ENCODE results near the gene EVI5.
"Not testable (repeated sequence)": the region's sequence is repeated elsewhere in the genome, so short reads cannot be mapped to it uniquely, and the experiment has no call there.

Gene EVI5

DNA sequence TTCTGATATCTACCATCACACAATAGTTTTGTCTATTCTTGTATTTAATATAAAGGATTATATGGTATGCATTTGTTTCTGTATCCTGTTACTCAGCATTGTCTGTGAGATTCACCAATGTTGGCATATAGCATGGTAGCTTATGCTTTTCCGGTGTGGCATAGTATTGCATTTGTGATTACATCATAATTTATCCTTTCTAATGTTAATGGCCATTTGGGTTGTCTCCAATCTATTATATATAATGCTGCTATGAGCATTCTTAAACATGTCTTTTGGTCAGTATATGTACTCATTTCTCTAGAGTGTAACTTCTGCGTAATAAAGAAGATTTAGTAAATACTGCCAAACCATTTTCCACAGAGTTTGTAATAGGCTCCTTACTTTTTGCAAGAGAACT lies 257.2 kb downstream of the EVI5 start:
- DNase-seq (ENCODE audit: low read depth in 3 of 3, low spot score in 1 of 3) = no peak

DNA sequence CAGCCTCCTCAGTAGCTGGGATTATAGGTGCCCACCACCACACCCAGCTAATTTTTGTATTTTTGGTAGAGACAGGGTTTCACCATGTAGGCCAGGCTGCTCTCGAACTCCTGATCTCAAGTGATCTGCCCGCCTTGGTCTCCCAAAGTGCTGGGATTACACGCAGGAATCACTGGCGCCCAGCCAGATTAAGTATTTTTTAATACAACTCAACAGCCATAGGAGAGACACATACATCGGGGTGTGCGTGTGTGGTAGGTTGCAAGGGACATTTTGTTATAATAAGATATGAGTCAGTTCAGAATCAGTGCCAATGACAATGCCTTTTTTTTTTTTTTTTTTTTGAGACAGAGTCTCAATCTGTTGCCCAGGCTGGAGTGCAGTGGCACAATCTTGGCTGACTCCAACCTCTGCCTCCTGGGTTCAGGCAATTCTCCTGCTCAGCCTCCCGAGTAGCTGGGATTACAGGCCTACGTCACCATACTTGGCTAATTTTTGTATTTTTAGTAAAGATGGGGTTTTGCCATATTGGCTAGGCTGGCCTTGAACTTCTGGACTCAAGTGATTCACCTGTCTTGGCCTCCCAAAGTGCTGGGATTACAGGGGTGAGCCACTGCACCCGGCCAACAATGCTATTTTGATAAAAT lies 259.8 kb downstream of the EVI5 start:
- not testable (repeated sequence) for DNase-seq (ENCODE audit: low read depth in 3 of 3, low spot score in 1 of 3)

DNA sequence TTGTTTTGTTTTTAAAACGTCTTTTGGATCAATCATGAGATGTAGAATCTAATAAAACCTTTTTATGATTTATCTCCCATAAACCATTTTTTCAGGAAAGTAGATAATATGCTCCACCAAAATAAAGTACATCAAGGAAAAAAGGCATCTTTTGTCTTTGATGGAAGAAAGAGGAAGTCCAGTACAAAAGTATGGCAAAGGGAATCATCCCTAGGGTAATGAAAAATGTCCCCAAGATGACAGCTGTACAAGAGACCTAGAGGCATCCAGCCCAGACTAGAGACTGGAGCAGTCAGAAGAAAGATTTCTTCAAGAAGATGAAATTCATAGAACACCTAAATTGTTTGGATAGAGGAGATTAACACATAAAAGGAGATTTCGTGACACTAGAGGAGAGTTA lies 265.9 kb downstream of the EVI5 start:
- DNase-seq (ENCODE audit: low read depth in 3 of 3, low spot score in 1 of 3) = no peak

DNA sequence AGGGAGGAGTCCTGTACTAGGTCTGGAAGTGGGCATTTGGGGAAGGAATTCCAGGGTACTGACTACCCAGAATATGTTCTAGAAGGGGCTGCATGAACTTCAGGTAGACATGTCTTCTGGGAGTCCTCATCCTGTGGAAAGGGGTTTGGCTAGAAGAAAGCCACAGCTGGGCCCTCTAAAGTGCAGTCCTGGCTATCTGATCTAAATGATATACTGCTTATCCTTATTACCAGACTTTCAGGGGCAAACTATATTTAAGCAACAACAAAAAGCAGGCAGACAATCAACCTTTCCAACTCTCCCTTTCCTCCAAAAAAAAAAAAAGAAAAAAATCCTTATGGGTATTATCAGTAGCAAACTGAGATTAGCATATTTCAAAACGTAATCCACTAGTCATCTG lies 268.3 kb downstream of the EVI5 start:
- DNase-seq (ENCODE audit: low read depth in 3 of 3, low spot score in 1 of 3) = no peak

DNA sequence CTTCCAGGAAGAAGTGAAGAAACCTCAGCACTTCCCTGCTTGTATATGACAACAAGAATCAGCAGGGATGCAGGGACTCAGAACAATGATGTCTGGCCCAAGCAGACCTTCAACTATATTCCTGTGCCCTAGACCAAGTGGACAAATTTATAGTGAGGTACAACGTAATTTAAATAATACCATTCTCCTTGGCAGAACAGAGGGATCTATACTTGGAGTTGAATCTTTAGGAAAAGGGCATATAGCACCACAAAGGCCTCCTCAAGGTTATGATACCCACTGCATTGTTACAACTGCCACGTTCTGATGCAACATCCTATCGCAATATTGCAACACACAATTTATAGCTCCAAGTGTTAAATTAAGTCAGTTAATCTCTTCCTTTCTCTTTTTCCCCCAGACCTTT lies 269.1 kb downstream of the EVI5 start:
- DNase-seq (ENCODE audit: low read depth in 3 of 3, low spot score in 1 of 3) = no peak

DNA sequence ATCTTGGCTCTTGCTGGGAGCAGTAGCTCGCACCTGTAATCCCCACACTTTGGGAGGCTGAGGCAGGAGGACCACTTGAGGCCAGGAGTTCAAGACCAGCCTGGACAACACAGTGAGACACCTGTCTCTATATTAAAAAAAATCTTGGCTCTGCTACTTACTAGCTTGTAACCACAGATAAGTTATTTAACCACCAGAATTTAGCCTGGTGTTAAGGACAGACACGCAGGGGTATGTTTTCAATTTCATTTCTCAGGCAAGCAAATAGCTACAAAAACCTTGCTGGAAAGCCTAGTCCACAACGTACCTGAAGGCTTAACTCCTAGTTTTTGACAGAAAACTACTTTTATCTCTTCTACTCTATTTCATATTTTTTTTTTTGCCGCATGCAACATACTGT lies 273.4 kb downstream of the EVI5 start:
- DNase-seq (ENCODE audit: low read depth in 3 of 3, low spot score in 1 of 3) = no peak

DNA sequence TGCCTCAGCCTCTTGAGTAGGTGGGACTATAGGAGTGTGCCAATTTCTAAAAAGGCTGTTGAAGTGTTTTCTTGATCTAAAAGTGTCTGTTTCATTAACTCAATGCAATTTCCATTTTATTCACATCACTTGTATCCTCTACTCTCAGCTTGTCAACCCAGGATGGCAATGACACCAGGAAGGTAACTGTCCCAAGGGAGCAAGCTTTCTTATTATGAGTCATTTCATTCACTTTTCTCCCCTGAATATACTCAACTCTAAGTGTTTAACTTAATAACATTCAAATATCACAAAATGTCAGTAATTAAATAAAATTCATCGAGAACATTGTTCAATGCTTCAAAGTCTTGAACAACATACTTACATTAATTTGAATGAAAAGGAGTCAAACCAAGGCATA lies 275.3 kb downstream of the EVI5 start:
- no peak for DNase-seq (ENCODE audit: low read depth in 3 of 3, low spot score in 1 of 3)

DNA sequence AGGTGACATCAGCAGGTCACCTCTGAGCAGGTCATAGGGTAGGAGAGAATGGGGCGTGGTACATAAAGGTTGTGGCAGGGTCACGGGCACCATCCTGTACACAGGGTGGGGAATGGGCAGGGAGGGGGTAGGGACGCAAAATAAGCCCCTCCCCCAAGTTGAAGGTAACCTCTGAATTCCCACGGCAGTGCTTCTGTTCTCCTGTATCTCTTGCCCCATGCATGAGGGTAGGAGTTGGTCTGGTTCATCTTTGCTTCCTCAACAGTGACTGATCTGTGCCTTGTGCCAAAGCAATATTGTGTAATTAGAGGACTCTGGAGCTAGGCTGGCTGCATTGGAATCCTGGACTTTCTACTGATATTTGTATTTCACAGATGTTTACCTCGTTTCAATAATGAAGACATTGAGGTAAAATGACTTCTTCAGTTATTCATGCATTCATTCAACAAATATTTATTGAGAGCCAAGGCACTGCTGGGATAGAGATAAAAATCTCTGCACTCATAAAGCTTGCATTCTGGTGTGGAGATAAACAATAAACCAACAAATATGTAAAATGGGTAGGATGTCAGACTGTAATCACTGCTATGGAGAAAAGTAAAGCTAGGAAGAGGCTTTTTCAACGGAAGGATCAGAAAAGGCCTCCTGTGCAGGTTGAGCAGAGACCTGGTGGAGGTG lies 279.8 kb downstream of the EVI5 start:
- DNase-seq (ENCODE audit: low read depth in 3 of 3, low spot score in 1 of 3) = no peak

DNA sequence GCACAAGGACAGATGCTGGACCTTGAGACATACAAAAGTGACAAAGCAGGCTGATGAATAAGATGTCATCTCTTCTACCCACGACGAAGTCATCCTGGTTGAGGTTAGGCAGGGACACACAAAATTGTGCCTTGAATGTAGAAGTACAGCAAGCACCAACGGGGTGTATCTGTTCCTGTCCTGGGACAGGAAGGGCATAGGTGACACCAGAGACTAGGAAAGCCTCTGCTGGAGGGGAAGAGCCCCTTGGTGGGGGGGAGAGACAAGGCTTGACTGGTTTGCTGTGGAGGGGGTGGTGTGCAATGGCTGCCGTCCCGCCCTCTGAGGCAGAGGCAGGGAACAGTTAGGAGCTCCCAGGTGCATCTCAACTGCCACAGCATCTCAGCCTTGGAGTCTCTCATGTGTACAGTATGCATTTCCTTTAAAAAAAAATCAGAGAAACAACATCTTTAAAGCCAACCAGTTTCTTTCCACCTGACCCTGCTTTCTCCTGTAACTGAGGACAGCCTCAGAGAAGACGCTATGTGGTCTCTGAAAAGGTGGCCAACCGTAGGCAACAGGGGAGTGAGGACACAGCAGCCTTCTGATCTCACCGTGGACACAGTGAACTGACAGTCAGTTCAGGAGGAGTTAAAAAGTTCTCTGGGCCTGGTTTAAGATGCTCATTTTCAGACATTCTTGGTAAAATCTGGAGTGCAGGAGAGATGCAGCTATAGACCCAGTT lies 280.5 kb downstream of the EVI5 start:
- no peak for DNase-seq (ENCODE audit: low read depth in 3 of 3, low spot score in 1 of 3)

DNA sequence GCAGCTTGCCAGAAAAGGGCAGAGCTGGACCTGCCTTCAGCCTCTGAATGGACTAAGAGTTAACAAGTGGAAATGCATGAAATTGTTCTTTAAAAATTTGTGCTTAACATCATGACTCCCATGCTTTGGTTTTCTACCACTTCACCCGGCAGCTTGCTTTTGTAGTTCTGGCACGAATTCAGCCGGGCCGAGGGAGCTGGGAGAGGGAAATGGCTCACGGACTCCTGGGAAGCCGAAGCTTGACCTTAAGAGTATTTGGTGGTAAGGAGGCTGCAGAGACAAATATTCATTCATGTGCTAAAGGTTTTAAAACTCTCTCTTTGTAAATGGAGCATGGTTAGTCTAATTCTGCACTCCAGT lies 281.0 kb downstream of the EVI5 start:
- no peak for DNase-seq (ENCODE audit: low read depth in 3 of 3, low spot score in 1 of 3)

DNA sequence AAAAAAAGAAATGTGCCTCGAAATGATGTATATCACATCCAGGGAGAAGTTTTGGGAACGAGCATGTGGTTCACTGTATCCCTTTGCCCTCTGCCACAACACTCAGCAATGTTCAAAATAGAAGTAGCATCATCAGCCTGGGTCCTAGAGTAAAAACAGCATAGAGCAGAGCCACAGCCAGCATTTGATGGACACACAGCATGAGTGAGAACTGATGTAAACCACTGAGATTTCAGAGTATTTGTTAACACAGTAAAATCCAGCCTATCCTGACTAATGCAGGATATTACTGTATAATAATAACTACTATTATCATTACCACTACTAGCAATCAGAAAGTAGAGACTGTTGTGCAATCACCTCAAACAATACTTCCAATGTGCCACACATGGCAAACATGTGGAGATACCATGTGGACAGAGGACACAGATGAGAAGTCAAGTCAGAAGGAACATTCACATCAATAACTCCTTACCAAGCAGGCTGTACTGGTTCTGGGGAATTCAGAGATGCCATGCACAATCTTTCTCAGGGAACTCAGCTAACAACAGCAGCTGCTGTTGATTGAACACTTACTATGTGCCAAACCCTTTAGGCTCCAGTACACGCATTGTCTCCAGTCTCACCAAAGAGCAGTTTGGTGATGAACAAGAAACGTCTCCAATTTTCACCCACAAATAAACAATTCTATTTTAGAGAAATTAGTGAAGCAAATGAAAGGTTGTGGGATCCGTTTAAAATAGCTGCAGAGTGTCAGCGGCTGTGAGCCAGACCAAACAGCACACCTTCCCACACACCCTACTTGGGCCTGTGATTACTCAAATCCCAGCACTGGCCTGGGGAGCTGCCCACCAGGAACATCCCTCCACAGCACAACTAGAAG lies 281.6 kb downstream of the EVI5 start:
- no peak for DNase-seq (ENCODE audit: low read depth in 3 of 3, low spot score in 1 of 3)

DNA sequence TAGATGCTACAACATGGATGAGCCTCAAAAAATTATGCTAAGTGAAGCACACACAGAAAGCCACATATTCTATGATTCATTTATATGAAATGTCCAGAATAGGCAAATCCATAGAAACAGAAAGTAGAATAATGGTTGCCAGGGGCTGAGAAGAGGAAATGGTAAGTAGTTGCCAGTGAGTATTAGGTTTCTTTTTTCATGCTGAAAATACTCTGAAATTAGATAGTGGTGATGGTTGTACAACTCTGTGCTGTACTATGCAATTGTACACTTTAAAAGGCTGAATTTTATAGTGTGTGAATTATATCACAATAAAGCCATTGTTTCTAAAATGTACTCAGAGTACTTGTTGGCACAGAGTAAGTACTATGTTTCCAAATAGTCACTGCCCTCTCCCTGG lies 282.7 kb downstream of the EVI5 start:
- DNase-seq (ENCODE audit: low read depth in 3 of 3, low spot score in 1 of 3) = no peak

DNA sequence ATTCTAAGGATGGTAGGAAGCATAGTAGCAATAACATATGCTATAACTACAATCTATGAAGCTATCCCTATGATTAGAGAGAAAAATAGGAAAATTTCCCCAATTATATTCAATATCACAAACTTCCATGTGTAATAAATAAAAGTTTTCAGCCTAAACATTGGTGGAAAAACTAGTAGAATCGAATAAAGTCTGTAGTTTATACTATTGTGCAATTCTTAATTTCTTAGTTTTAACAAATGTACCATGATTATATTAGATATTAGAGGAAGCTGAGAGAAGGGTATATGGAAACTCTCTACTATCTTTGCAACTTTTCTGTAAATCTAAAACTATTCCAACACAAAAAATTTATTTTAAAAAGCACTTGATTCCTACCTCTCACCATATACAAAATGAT lies 284.4 kb downstream of the EVI5 start:
- no peak for DNase-seq (ENCODE audit: low read depth in 3 of 3, low spot score in 1 of 3)

DNA sequence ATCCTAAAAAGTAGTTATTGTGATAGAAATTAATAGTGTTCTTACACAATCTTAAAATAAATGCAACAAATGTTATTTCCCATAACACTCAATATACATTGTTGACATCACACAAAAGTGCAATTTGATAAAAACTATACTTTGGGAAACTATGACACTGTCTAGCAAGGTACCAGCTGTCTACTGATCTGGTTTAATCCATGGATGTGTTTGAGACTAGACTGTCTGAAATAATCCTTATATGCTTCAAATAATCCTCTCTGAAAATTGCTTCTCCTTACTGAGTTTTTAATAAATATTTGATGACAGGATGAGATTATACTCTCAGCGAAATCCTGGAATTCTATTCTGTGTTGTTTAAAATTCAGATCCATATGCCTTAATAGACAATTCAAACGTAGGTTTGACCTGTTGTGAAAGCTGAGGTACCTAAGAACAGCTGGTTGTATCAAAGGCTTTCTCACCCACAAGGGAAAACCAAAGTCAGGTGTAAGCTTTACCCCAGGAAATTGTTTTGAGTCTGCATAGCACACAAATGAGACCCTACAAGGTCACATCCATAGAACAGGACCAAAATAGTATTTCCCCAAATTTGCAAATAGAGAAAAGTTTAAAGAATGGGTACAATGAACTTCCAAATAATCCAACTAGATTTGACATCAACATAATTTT lies 289.4 kb downstream of the EVI5 start:
- no peak for DNase-seq (ENCODE audit: low read depth in 3 of 3, low spot score in 1 of 3)

DNA sequence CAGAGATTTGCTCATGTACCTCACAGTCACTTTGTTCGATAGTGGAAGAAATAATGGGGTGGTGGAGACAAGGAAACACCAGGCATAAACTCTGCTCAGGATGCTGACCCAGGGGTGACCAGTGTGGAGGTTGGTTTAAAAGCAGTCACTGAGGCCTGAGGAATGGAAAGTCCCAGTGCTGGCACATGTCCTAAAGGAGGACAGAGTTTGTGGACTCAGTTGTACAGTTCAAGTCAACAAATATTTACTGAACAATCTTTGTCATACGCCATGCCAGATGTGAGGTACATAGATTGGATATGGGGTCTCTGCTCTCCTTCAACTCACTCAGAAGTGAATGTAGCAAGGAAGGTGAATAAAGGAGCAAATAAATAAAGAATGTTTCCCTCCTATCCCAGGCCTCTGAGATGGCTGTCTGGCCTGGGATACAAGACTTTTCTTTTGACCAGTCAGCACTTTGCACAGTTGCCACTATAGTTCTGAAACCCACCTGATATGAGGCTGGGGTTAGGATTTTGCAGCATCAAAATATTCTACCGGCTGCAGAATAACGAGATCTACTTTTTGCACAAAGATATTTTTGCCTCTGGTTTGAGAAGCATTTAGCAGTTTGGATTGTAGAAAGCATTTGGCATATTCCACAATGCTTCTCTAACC lies 290.3 kb downstream of the EVI5 start:
- DNase-seq (ENCODE audit: low read depth in 3 of 3, low spot score in 1 of 3) = no peak

DNA sequence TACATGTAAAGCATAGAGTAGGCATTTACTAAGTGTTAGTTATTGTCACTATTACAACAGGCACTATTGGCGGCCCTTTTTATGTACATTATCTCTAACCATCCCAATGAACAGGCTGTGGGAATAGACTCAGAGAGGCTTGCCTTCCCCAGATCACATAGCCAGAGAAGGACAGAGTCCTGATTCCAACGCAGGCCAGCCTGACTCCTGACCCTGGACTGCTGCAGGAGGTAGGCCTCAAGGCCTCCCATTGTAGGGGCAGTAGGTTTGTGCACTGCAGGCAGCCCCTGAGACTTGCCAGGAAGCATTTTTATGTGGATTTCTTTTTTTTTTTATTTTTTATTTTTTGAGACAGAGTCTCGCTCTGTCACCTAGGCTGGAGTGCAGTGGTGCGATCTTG lies 291.8 kb downstream of the EVI5 start:
- DNase-seq (ENCODE audit: low read depth in 3 of 3, low spot score in 1 of 3) = no peak

DNA sequence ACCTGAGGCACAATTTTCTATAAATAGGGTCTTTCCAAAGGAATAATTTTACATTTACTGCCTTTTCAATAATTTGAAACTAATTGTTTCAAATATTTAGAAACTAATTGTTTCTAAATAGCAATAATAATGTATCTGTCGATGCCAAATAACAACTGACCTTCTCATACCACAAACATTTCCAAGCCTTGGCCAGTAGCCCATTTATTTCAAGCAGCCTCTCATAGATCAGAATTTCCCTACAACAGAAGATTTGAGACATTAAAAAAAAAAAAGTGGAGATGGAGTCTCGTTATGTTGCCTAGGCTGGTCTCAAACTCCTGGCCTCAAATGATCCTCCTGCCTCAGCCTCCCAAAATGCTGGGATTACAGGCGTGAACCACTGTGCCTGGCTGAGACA lies 296.1 kb downstream of the EVI5 start:
- DNase-seq (ENCODE audit: low read depth in 3 of 3, low spot score in 1 of 3) = no peak

DNA sequence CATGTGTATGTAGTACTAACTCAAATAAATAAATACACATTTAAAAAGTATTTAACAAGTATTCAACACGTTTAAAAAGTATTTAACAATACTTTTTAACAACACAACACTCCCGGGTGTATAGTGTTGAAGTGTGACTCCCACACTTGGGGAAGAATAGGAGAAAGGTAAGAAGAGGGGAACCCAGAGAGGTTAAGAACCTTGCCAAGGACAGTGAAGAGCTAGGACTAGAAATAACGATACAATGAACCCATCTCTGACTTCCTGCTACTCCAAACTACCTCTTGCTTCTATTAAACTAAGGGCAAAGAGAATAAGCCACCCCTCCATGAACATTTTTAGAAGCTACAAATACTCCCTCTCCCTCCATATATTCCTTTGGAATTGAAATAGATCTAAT lies 296.5 kb downstream of the EVI5 start:
- DNase-seq (ENCODE audit: low read depth in 3 of 3, low spot score in 1 of 3) = no peak

DNA sequence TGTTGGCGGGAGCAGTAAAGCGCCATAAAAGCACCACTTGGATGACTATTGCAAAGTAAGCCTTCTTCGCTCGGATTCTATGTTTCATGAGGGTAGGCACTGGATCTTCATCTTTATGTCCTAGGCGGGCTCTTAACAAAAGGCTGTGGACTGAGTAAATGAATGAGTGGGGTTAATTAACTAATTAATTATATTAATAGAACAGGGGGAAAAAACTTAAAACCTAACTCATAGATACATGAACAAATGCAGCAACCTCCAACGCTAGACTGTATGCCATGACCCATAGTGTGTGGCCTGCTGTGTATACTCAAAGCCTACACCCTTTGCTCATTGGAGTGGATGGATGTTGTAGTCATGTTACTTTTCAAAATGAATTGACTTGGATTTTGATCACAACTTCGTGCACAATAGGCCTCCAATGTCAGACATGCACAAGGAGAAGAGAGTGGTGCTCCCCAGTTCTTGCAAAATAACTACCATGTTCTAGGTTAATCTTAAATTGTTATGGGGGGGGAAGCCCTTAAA lies 297.8 kb downstream of the EVI5 start:
- DNase-seq (ENCODE audit: low read depth in 3 of 3, low spot score in 1 of 3) = no peak
